Panc1 (cell line): ENCODE data around the gene GRIK4. TPM values are rescaled to one million over a fixed set of nuclear protein-coding genes. Genes with fewer than 3 reads are reported as not detected.

Source experiments
- ATAC-seq: fragments of 200-7000 bp; cut with Tn5 transposase; 2 replicates; pipeline ENCODE4 v1.9.1; 2020; ENCODE audit warnings: mild to moderate bottlenecking, moderate library complexity
- BruUV-seq: library from RNA; stranded (reverse); fragments of 400-500 nt; replicated peaks from 2 replicates; lab custom pipeline; 2021; lab: Mats Ljungman, UMichigan
- CTCF ChIA-PET: fragments of 300-600 bp; sonication (Branson Sonifier 250); formaldehyde crosslinking; loops from one replicate; lab custom pipeline; 2022; ENCODE audit warnings: antibody characterized with exemption; lab: Charles Lee
- POLR2A ChIA-PET: fragments of 300-600 bp; sonication (Branson Sonifier 250); formaldehyde crosslinking; loops from one replicate; lab custom pipeline; 2022; ENCODE audit warnings: antibody characterized with exemption; lab: Charles Lee
- DNase-seq: peaks from one replicate; pipeline ENCODE4 v3.0.0-alpha.2; 2010; ENCODE audit warnings: low read depth, low spot score
- H3K27ac ChIP-seq: 2 replicates; pipeline ENCODE4 v1.5.1; 2011; ENCODE audit warnings: mild to moderate bottlenecking, low read length, inconsistent platforms
- H3K27me3 ChIP-seq: fragments of 200-500 bp; sonication (Bioruptor generic); 2 replicates; pipeline ENCODE4 v1.6.0; 2014; ENCODE audit warnings: low read length, inconsistent platforms; ENCODE audit not compliant: control insufficient read depth, insufficient read depth
- H3K36me3 ChIP-seq: fragments of 200-500 bp; sonication (Bioruptor generic); 2 replicates; pipeline ENCODE4 v1.5.1; 2014; ENCODE audit warnings: inconsistent platforms, mild to moderate bottlenecking, low read length, moderate library complexity; ENCODE audit not compliant: control insufficient read depth, insufficient read depth
- H3K4me1 ChIP-seq: 2 replicates; pipeline ENCODE4 v1.5.1; 2011; ENCODE audit warnings: inconsistent platforms, mild to moderate bottlenecking, low read length, moderate library complexity; ENCODE audit not compliant: control insufficient read depth, insufficient read depth
- H3K4me3 ChIP-seq, 2 experiments: 2 replicates each; pipeline ENCODE4 v1.5.1; 2011 to 2012; ENCODE audit warnings: low read depth in 2 of 2, low read length in 2 of 2, mild to moderate bottlenecking in 2 of 2, inconsistent platforms in 1 of 2, moderate library complexity in 1 of 2
- H3K9me3 ChIP-seq: fragments of 200-500 bp; sonication (Bioruptor generic); 2 replicates; pipeline ENCODE4 v1.5.1; 2014; ENCODE audit warnings: low read depth, mild to moderate bottlenecking, inconsistent platforms, low read length, moderate library complexity; ENCODE audit not compliant: control insufficient read depth, insufficient read depth
- CTCF ChIP-seq: fragments of 450-650 bp; IDR thresholded peaks from 2 replicates; pipeline ENCODE4 v1.5.1; 2017; ENCODE audit warnings: mild to moderate bottlenecking
- POLR2AphosphoS5 ChIP-seq: IDR thresholded peaks from 2 replicates; pipeline ENCODE4 v1.6.1; 2012; ENCODE audit warnings: mild to moderate bottlenecking, low read depth, low read length, moderate library complexity
- REST ChIP-seq, 2 experiments: IDR thresholded peaks; 2 replicates each; pipeline ENCODE4 v1.6.1; 2011 to 2012; ENCODE audit warnings: low read depth in 2 of 2, control low read depth in 1 of 2, low read length in 1 of 2, mild to moderate bottlenecking in 1 of 2, moderate library complexity in 1 of 2; ENCODE audit not compliant: insufficient read depth in 1 of 2
- SIN3A ChIP-seq: IDR thresholded peaks from 2 replicates; pipeline ENCODE4 v1.6.1; 2012; ENCODE audit warnings: low read depth, mild to moderate bottlenecking, low read length, moderate library complexity, borderline replicate concordance; ENCODE audit not compliant: insufficient read depth
- TCF7L2 ChIP-seq: IDR thresholded peaks from 2 replicates; pipeline ENCODE4 v1.6.1; 2011; ENCODE audit warnings: mild to moderate bottlenecking, low read depth, low read length, inconsistent platforms
- in situ Hi-C: cut with HindIII; loops from 2 replicates; pipeline ENCODE4 v1.10.0; 2016; ENCODE audit warnings: low sequenced_read_pairs, low pct_unique_long_range_greater_than_20kb
- intact Hi-C: fragments of 100-400 bp; cut with micrococcal nuclease; formaldehyde crosslinking; loops from one replicate; pipeline ENCODE4 v1.10.0; 2022; ENCODE audit not compliant: unreplicated experiment
- total RNA-seq: library from RNA; stranded (reverse); gene quantifications from one replicate; pipeline ENCODE4 v1.2.1, GENCODE V29; 2021; ENCODE audit not compliant: unreplicated experiment

The GRIK4 gene
- total RNA-seq, 1 experiment from 2014 or later = 0.62 TPM

- no peak for ATAC-seq
- no peak for TF ChIP-seq CTCF
- no peak for TF ChIP-seq REST (IDR thresholded peaks at IDR 0.05; ENCODE audit: insufficient read depth in 1 of 2, low read depth in 2 of 2, low read length in 1 of 2)
- no peak for TF ChIP-seq SIN3A
- no peak for TF ChIP-seq POLR2AphosphoS5
- TF ChIP-seq TCF7L2 = no peak
- Histone ChIP-seq H3K36me3 (no peaks in the 10 kb centered on the region), H3K27ac (no peak overlapping the region), H3K4me3 (no peak overlapping the region), H3K4me1 (no peaks in the 10 kb centered on the region), H3K9me3 (no peaks in the 10 kb centered on the region), H3K27me3 (peaks cover 7% of the 10 kb centered on the region; the same call in 1 of the 2 replicates)
- ChIA-PET CTCF (no interaction called here), POLR2A (no interaction called here)
- intact Hi-C loops = no loop called here
- in situ Hi-C loops = no loop called here
- no TSS peak for BruUV-seq
- no peak for DNase-seq
These were observed 65.1 kb downstream of the GRIK4 start for GRCh38 chr11:120576606-120577005.

GRCh38 chr11:120577041-120577440, 65.5 kb downstream of the GRIK4 start:
- intact Hi-C loops = no loop called here
- TF ChIP-seq SIN3A (no peak), POLR2AphosphoS5 (no peak), REST (IDR thresholded peaks at IDR 0.05; ENCODE audit: insufficient read depth in 1 of 2, low read depth in 2 of 2, low read length in 1 of 2) (no peak), TCF7L2 (no peak), CTCF (no peak)
- Histone ChIP-seq H3K27me3 (peaks cover 7% of the 10 kb centered on the region; the same call in 1 of the 2 replicates), H3K9me3 (no peaks in the 10 kb centered on the region), H3K27ac (no peak overlapping the region), H3K4me1 (no peaks in the 10 kb centered on the region), H3K4me3 (no peak overlapping the region), H3K36me3 (no peaks in the 10 kb centered on the region)
- DNase-seq (no peak), ATAC-seq (no peak)
- in situ Hi-C loops = no loop called here
- POLR2A ChIA-PET = no interaction called here
- CTCF ChIA-PET = no interaction called here
- no TSS peak for BruUV-seq
